Measurements from ENCODE around the gene LGALS3BP. TPM values are rescaled to one million over a fixed set of nuclear protein-coding genes. Genes with fewer than 3 reads are reported as not detected.

Gene LGALS3BP
- total and polyA plus RNA-seq, 2 of the 13 experiments (the other 11 are each of a cell fraction or from before 2014, with no cell fraction given), result 137 to 332 TPM

DNA sequence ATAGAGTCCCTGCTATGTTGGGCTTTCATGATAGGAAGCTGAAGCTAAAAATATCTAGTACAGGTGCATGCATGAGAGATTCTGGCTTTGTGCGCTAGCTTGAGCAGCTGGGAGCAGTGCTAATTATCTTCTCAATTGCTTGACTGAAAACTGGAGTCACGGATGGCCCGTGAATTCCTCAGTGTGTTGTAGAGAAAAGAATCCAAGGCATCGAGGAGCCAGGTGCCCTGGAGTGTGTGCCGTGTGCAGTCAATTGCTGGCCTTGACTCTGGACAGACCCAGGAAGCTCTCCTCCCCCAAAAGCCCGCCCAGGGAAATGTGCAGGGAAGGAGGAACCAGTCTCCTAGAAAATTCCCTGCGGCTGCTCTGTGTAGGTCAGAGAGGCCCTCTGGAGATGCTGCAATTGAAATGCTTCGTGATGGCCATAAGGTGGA lies 14.2 kb downstream of the LGALS3BP start:
- CTCF ChIA-PET (ENCODE audit: low intra/inter-chr PET ratio, low total read pairs), result interaction anchor here (0.6 kb wide), 1 partner anchor 1070 kb away, joined by 3 read pairs; no protein-coding TSS in a partner anchor
- intact Hi-C loops (cut with micrococcal nuclease; ENCODE audit: unreplicated experiment), result no loop called here
- Histone ChIP-seq H3K4me2 (ENCODE audit: low read depth, low read length) (no peak overlapping the region), H3K4me3 (replicated peaks in 1 of 3; ENCODE audit: insufficient read depth in 1 of 3, low read depth in 2 of 3, low read length in 3 of 3) (no peak overlapping the region), H3K4me1 (ENCODE audit: insufficient read depth, low read length) (peaks cover 51% of the 10 kb centered on the region), H3K27me3 (ENCODE audit: control insufficient read depth in 1 of 2, insufficient read depth in 2 of 2, low read length in 2 of 2) (no peaks in the 10 kb centered on the region), H3K9ac (ENCODE audit: insufficient read depth, low read depth, low read length) (no peak overlapping the region), H3K36me3 (replicated peaks in 1 of 2; ENCODE audit: control insufficient read depth in 1 of 2, insufficient read depth in 2 of 2, low read length in 2 of 2) (peaks cover 3% of the 10 kb centered on the region in 2 experiments; a peak in 2 of 5 replicates), H3K79me2 (ENCODE audit: insufficient read depth, low read length) (no peaks in the 10 kb centered on the region), H2AFZ (ENCODE audit: low read length) (no peak overlapping the region), H3K27ac (ENCODE audit: extremely low read length, insufficient read depth, low read length) (no peak overlapping the region), H3K9me3 (ENCODE audit: low read length) (no peaks in the 10 kb centered on the region), H4K20me1 (ENCODE audit: insufficient read depth, low read length) (no peaks in the 10 kb centered on the region)
- POLR2A ChIA-PET, result interaction anchor here (1.0 to 4.6 kb wide), 7 partner anchors 11 to 134 kb away, joined by 3 to 32 read pairs (median 4); partner anchors contain the start of gene LGALS3BP
- BruUV-seq (replicated peaks), result no TSS peak
- ATAC-seq (peak; percentile 6), FAIRE-seq (peak; percentile 21), DNase-seq (ENCODE audit: low spot score) (peak; percentile 44)
- in situ Hi-C loops (cut with HindIII; ENCODE audit: extremely low pct_ligation_motif_present, low pct_unique_long_range_greater_than_20kb), result no loop called here
- 50% methylated on average over 8 of the region's 8 CpGs for WGBS (ENCODE audit: low lambda C conversion rate)
- TF ChIP-seq SALL2 (CRISPR knock-in tag; IDR thresholded peaks at IDR 0.05) (no peak), MIXL1 (CRISPR knock-in tag; IDR thresholded peaks at IDR 0.05) (0 out of 2 replicates have a peak, but pooled peaks have one; percentile 12), SALL1 (CRISPR knock-in tag; IDR thresholded peaks at IDR 0.05) (0 out of 2 replicates have a peak, but pooled peaks have one; percentile 7), STAG1 (CRISPR knock-in tag; IDR thresholded peaks at IDR 0.05) (0 out of 2 replicates have a peak, but pooled peaks have one; percentile 10), RARA (CRISPR knock-in tag; IDR thresholded peaks at IDR 0.05) (peak; percentile 42; the same call in 1 of the 2 replicates), EP300 (IDR thresholded peaks at IDR 0.05; ENCODE audit: low read depth in 2 of 2, low read length in 2 of 2) (no peak), EP300 (CRISPR knock-in tag; IDR thresholded peaks at IDR 0.05; ENCODE audit: borderline replicate concordance) (no peak), POLR2A (IDR thresholded peaks at IDR 0.05; ENCODE audit: insufficient read depth in 1 of 2, low read depth in 2 of 2, low read length in 2 of 2) (0 out of 4 replicates have a peak, but pooled peaks of 1 of the 2 experiments have one; percentile 19), BORCS8-MEF2B (CRISPR knock-in tag; IDR thresholded peaks at IDR 0.05) (0 out of 2 replicates have a peak, but pooled peaks have one; percentile 29)
- TF ChIP-seq, protein P1, sequence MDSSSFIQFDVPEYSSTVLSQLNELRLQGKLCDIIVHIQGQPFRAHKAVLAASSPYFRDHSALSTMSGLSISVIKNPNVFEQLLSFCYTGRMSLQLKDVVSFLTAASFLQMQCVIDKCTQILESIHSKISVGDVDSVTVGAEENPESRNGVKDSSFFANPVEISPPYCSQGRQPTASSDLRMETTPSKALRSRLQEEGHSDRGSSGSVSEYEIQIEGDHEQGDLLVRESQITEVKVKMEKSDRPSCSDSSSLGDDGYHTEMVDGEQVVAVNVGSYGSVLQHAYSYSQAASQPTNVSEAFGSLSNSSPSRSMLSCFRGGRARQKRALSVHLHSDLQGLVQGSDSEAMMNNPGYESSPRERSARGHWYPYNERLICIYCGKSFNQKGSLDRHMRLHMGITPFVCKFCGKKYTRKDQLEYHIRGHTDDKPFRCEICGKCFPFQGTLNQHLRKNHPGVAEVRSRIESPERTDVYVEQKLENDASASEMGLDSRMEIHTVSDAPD (CRISPR knock-in tag; IDR thresholded peaks at IDR 0.05), result no peak
- TF ChIP-seq, protein P2, sequence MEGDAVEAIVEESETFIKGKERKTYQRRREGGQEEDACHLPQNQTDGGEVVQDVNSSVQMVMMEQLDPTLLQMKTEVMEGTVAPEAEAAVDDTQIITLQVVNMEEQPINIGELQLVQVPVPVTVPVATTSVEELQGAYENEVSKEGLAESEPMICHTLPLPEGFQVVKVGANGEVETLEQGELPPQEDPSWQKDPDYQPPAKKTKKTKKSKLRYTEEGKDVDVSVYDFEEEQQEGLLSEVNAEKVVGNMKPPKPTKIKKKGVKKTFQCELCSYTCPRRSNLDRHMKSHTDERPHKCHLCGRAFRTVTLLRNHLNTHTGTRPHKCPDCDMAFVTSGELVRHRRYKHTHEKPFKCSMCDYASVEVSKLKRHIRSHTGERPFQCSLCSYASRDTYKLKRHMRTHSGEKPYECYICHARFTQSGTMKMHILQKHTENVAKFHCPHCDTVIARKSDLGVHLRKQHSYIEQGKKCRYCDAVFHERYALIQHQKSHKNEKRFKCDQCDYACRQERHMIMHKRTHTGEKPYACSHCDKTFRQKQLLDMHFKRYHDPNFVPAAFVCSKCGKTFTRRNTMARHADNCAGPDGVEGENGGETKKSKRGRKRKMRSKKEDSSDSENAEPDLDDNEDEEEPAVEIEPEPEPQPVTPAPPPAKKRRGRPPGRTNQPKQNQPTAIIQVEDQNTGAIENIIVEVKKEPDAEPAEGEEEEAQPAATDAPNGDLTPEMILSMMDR (CRISPR knock-in tag; IDR thresholded peaks at IDR 0.05), result 0 out of 2 replicates have a peak, but pooled peaks have one; percentile 4
- TF ChIP-seq, protein P3, sequence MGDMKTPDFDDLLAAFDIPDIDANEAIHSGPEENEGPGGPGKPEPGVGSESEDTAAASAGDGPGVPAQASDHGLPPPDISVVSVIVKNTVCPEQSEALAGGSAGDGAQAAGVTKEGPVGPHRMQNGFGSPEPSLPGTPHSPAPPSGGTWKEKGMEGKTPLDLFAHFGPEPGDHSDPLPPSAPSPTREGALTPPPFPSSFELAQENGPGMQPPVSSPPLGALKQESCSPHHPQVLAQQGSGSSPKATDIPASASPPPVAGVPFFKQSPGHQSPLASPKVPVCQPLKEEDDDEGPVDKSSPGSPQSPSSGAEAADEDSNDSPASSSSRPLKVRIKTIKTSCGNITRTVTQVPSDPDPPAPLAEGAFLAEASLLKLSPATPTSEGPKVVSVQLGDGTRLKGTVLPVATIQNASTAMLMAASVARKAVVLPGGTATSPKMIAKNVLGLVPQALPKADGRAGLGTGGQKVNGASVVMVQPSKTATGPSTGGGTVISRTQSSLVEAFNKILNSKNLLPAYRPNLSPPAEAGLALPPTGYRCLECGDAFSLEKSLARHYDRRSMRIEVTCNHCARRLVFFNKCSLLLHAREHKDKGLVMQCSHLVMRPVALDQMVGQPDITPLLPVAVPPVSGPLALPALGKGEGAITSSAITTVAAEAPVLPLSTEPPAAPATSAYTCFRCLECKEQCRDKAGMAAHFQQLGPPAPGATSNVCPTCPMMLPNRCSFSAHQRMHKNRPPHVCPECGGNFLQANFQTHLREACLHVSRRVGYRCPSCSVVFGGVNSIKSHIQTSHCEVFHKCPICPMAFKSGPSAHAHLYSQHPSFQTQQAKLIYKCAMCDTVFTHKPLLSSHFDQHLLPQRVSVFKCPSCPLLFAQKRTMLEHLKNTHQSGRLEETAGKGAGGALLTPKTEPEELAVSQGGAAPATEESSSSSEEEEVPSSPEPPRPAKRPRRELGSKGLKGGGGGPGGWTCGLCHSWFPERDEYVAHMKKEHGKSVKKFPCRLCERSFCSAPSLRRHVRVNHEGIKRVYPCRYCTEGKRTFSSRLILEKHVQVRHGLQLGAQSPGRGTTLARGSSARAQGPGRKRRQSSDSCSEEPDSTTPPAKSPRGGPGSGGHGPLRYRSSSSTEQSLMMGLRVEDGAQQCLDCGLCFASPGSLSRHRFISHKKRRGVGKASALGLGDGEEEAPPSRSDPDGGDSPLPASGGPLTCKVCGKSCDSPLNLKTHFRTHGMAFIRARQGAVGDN (CRISPR knock-in tag; IDR thresholded peaks at IDR 0.05), result peak; percentile 29
- TF ChIP-seq, protein P4, sequence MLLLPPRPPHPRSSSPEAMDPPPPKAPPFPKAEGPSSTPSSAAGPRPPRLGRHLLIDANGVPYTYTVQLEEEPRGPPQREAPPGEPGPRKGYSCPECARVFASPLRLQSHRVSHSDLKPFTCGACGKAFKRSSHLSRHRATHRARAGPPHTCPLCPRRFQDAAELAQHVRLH (CRISPR knock-in tag; IDR thresholded peaks at IDR 0.05; ENCODE audit: borderline replicate concordance, low read depth), result peak; percentile 47; the same call in 1 of the 2 replicates
- TF ChIP-seq, protein P5, sequence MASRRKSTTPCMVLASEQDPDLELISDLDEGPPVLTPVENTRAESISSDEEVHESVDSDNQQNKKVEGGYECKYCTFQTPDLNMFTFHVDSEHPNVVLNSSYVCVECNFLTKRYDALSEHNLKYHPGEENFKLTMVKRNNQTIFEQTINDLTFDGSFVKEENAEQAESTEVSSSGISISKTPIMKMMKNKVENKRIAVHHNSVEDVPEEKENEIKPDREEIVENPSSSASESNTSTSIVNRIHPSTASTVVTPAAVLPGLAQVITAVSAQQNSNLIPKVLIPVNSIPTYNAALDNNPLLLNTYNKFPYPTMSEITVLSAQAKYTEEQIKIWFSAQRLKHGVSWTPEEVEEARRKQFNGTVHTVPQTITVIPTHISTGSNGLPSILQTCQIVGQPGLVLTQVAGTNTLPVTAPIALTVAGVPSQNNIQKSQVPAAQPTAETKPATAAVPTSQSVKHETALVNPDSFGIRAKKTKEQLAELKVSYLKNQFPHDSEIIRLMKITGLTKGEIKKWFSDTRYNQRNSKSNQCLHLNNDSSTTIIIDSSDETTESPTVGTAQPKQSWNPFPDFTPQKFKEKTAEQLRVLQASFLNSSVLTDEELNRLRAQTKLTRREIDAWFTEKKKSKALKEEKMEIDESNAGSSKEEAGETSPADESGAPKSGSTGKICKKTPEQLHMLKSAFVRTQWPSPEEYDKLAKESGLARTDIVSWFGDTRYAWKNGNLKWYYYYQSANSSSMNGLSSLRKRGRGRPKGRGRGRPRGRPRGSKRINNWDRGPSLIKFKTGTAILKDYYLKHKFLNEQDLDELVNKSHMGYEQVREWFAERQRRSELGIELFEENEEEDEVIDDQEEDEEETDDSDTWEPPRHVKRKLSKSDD (CRISPR knock-in tag; IDR thresholded peaks at IDR 0.05; ENCODE audit: low read depth), result no peak

Data from HepG2 (cell line).